Suprapubic skin (tissue), 4 donors: ENCODE measurements around the gene SIL1.

ENCODE experiments used
- CTCF ChIP-seq, 2 donors: fragments of 200-600 bp in 1 of 2; fragments of 450-650 bp in 1 of 2; sonication (generic) in 1 of 2; IDR thresholded peaks; one replicate each; pipeline ENCODE4 v1.5.1; 2016 to 2019; ENCODE audit warnings: antibody characterized with exemption in 2 of 2, mild to moderate bottlenecking in 1 of 2, moderate library complexity in 1 of 2
- EP300 ChIP-seq: sonication (generic); formaldehyde crosslinking; IDR thresholded peaks from one replicate; pipeline ENCODE4 v1.6.1; 2017; ENCODE audit warnings: antibody characterized with exemption
- POLR2A ChIP-seq, 2 donors: fragments of 450-650 bp; IDR thresholded peaks; one replicate each; pipeline ENCODE4 v1.6.1; 2017; ENCODE audit warnings: antibody characterized with exemption in 2 of 2, mild to moderate bottlenecking in 2 of 2, moderate library complexity in 2 of 2
- POLR2AphosphoS5 ChIP-seq, 3 donors: sonication (generic); formaldehyde crosslinking; IDR thresholded peaks; one replicate each; pipeline ENCODE4 v1.6.1; 2017; ENCODE audit warnings: antibody characterized with exemption in 3 of 3

DNA sequence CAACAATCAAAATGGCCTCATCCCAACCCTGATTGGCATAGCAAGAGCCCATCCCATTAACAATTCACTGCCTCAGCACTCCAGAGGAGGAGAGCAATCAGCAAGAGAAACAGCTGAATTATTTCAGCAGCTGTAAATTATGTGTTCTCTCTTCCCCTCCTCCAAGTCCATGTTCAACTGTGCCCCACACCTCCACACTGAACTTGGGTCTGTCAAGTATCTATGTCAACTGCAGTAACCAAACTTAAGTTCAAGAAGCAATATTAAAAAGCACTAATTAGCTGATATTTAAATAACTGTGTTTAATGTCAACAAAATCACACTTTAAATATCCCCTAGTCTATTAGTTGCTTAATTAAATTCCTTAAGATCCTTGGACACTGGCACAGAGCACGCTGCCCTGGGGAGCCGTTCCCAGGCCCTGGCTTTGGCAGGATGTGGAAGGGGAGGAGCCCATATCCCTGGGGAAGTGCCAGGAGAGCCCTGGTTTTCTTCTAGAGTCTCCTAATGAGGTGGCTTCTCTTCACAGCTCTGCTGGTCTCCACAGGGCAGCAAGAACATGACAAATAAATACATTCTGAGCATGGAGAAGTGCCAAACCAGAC lies 50.6 kb downstream of the SIL1 start:
- no peak for TF ChIP-seq POLR2A (IDR thresholded peaks at IDR 0.05)
- no peak for TF ChIP-seq CTCF (IDR thresholded peaks at IDR 0.05)
- TF ChIP-seq POLR2AphosphoS5 (IDR thresholded peaks at IDR 0.05): no peak
- TF ChIP-seq EP300: no peak
